HepG2 (cell line): Measurements from ENCODE around the gene MAP3K9. TPM values are rescaled to one million over a fixed set of nuclear protein-coding genes. Genes with fewer than 3 reads are reported as not detected.

ENCODE experiments used
- AGO1 ChIP-seq: fragments of 200-400 bp; formaldehyde crosslinking; IDR thresholded peaks from 2 replicates; pipeline ENCODE4 v1.6.1; 2017; ENCODE audit warnings: mild to moderate bottlenecking, low read depth, low read length, moderate library complexity; ENCODE audit not compliant: poor library complexity, severe bottlenecking
- ARID3A ChIP-seq: IDR thresholded peaks from 2 replicates; pipeline ENCODE4 v1.6.1; 2012; ENCODE audit warnings: low read depth, low read length, improper control_type of control experiment
- EZH2 ChIP-seq: conservative IDR thresholded peaks from 2 replicates; pipeline ENCODE4 v1.6.1; 2012; ENCODE audit warnings: mild to moderate bottlenecking, low read depth, low read length, moderate library complexity
- FUBP1 ChIP-seq: sonication (generic); formaldehyde crosslinking; IDR thresholded peaks from 2 replicates; pipeline ENCODE4 v1.5.1; 2020; ENCODE audit warnings: missing genetic modification reagents, mild to moderate bottlenecking, borderline replicate concordance
- GATAD2A ChIP-seq: IDR thresholded peaks from 2 replicates; pipeline ENCODE4 v1.6.1; 2016
- HIVEP1 ChIP-seq: sonication (generic); formaldehyde crosslinking; IDR thresholded peaks from 2 replicates; pipeline ENCODE4 v1.4.0; 2020; ENCODE audit warnings: mild to moderate bottlenecking, missing genetic modification reagents
- HNRNPK ChIP-seq: fragments of 200-400 bp; formaldehyde crosslinking; IDR thresholded peaks from 2 replicates; pipeline ENCODE4 v1.6.1; 2018; ENCODE audit warnings: low read length, low read depth, moderate library complexity, mild to moderate bottlenecking; ENCODE audit not compliant: poor library complexity, severe bottlenecking
- MAF1 ChIP-seq: sonication (generic); formaldehyde crosslinking; IDR thresholded peaks from 2 replicates; pipeline ENCODE4 v1.5.0; 2020; ENCODE audit warnings: missing genetic modification reagents, borderline replicate concordance
- MYC ChIP-seq: sonication (generic); formaldehyde crosslinking; IDR thresholded peaks from 2 replicates; pipeline ENCODE4 v1.9.0; 2021; ENCODE audit warnings: missing genetic modification reagents, borderline replicate concordance
- REST ChIP-seq, 2 experiments: IDR thresholded peaks; 2 replicates each; pipeline ENCODE4 v1.6.1; 2011 to 2012; ENCODE audit warnings: low read length in 2 of 2, borderline replicate concordance in 1 of 2, low read depth in 1 of 2, mild to moderate bottlenecking in 1 of 2, moderate library complexity in 1 of 2
- SMC3 ChIP-seq: IDR thresholded peaks from 2 replicates; pipeline ENCODE4 v1.6.1; 2011; ENCODE audit warnings: low read length, improper control_type of control experiment
- SP2 ChIP-seq: sonication (generic); formaldehyde crosslinking; IDR thresholded peaks from 2 replicates; pipeline ENCODE4 v1.5.1; 2020; ENCODE audit warnings: mild to moderate bottlenecking, missing genetic modification reagents
- SSRP1 ChIP-seq: IDR thresholded peaks from 2 replicates; pipeline ENCODE4 v1.6.1; 2016; ENCODE audit warnings: control low read depth
- ZNF138 ChIP-seq: sonication (generic); formaldehyde crosslinking; IDR thresholded peaks from 2 replicates; pipeline ENCODE4 v1.5.0; 2020; ENCODE audit warnings: mild to moderate bottlenecking, low read depth, missing genetic modification reagents
- ZNF18 ChIP-seq: sonication (generic); formaldehyde crosslinking; IDR thresholded peaks from 2 replicates; pipeline ENCODE4 v1.8.0; 2022; ENCODE audit warnings: mild to moderate bottlenecking, missing genetic modification reagents; ENCODE audit not compliant: insufficient replicate concordance
- ZNF367 ChIP-seq: sonication (generic); formaldehyde crosslinking; IDR thresholded peaks from 2 replicates; pipeline ENCODE4 v1.4.0; 2020; ENCODE audit warnings: missing genetic modification reagents, borderline replicate concordance
- ZNF430 ChIP-seq: sonication (generic); formaldehyde crosslinking; IDR thresholded peaks from 2 replicates; pipeline ENCODE4 v1.9.0; 2021; ENCODE audit warnings: mild to moderate bottlenecking, missing genetic modification reagents
- ZNF510 ChIP-seq: sonication (generic); formaldehyde crosslinking; IDR thresholded peaks from 2 replicates; pipeline ENCODE4 v1.4.0; 2020; ENCODE audit warnings: low read depth, mild to moderate bottlenecking, missing genetic modification reagents
- ZNF547 ChIP-seq: sonication (generic); formaldehyde crosslinking; IDR thresholded peaks from 2 replicates; pipeline ENCODE4 v1.5.1; 2020; ENCODE audit warnings: mild to moderate bottlenecking, missing genetic modification reagents
- ZNF550 ChIP-seq: sonication (generic); formaldehyde crosslinking; IDR thresholded peaks from 2 replicates; pipeline ENCODE4 v1.4.0; 2020; ENCODE audit warnings: mild to moderate bottlenecking, missing genetic modification reagents, borderline replicate concordance
- ZNF878 ChIP-seq: sonication (generic); formaldehyde crosslinking; IDR thresholded peaks from 2 replicates; pipeline ENCODE4 v1.8.1; 2023; ENCODE audit warnings: mild to moderate bottlenecking, missing genetic modification reagents, moderate library complexity
- polyA plus RNA-seq, 8 experiments: library from polyadenylated mRNA; depleted of rRNA in 3 of 8; stranded (reverse) in 7 of 8; unstranded in 1 of 8; fragments of >200 nt; fragmentation: Illumina TruSeq in 4 of 8; extraction: Trizol in 4 of 8; gene quantifications; 2 replicates each; pipeline versions ENCODE4 v1.2.1 to v1.2.3, GENCODE V29; 2011 to 2016; ENCODE audit warnings: low read depth in 4 of 8, missing spikeins in 1 of 8, mixed read lengths in 1 of 8; ENCODE audit not compliant: insufficient read depth in 1 of 8
- total RNA-seq, 5 experiments: library from RNA; depleted of rRNA; stranded (reverse); fragments of >200 nt; fragmentation: Illumina TruSeq; extraction: Trizol; gene quantifications; 2 replicates each; pipeline ENCODE4 v1.2.3, GENCODE V29; 2016; ENCODE audit warnings: low read depth in 1 of 5

Gene MAP3K9
- total and polyA plus RNA-seq, 2 of the 13 experiments (the other 11 are each of a cell fraction or from before 2014, with no cell fraction given): 4.3 to 4.5 TPM

- TF ChIP-seq ZNF510 (CRISPR knock-in tag) (no peak), ZNF878 (CRISPR knock-in tag) (no peak), HIVEP1 (CRISPR knock-in tag) (no peak), EZH2 (no peak), FUBP1 (CRISPR knock-in tag) (no peak), ARID3A (no peak), SMC3 (no peak), SSRP1 (CRISPR knock-in tag) (no peak), ZNF430 (CRISPR knock-in tag) (no peak), GATAD2A (CRISPR knock-in tag) (no peak), HNRNPK (peak; percentile 46), ZNF550 (CRISPR knock-in tag) (0 out of 2 replicates have a peak, but pooled peaks have one; percentile 37), AGO1 (no peak), ZNF18 (CRISPR knock-in tag) (no peak), MAF1 (CRISPR knock-in tag) (no peak), ZNF367 (CRISPR knock-in tag) (no peak), ZNF138 (CRISPR knock-in tag) (no peak), SP2 (CRISPR knock-in tag) (no peak), REST (IDR thresholded peaks at IDR 0.05; ENCODE audit: borderline replicate concordance in 1 of 2, low read depth in 1 of 2, low read length in 2 of 2) (no peak; a peak in 1 of 4 replicates), ZNF547 (CRISPR knock-in tag) (no peak), MYC (CRISPR knock-in tag) (peak; percentile 20; the same call in 1 of the 2 replicates)
These were observed 693 bp downstream of the MAP3K9 start (continued) for GRCh38 chr14:70808416-70809224.
